Loucy (cell line): ENCODE data around the gene ATP2A2.

ENCODE experiments used
- H2AFZ ChIP-seq: fragments of 200-600 bp; sonication (generic); 2 replicates; pipeline ENCODE4 v1.6.0; 2016; ENCODE audit warnings: antibody characterized with exemption, mild to moderate bottlenecking, low read length, moderate library complexity
- H3F3A ChIP-seq: fragments of 200-600 bp; 2 replicates; pipeline ENCODE4 v1.6.0; 2016; ENCODE audit warnings: antibody characterized with exemption, low read depth, mild to moderate bottlenecking
- H3K27me3 ChIP-seq: fragments of 200-600 bp; sonication (generic); 2 replicates; pipeline ENCODE4 v1.6.1; 2014; ENCODE audit warnings: low read length, mild to moderate bottlenecking; ENCODE audit not compliant: insufficient read depth, poor library complexity, severe bottlenecking
- H3K36me3 ChIP-seq: fragments of 200-600 bp; sonication (generic); 2 replicates; pipeline ENCODE4 v1.6.1; 2016; ENCODE audit warnings: low read length; ENCODE audit not compliant: insufficient read depth
- H3K4me1 ChIP-seq: fragments of 200-600 bp; sonication (generic); 2 replicates; pipeline ENCODE4 v1.5.1; 2014; ENCODE audit warnings: low read length, mild to moderate bottlenecking; ENCODE audit not compliant: insufficient read depth, poor library complexity, severe bottlenecking
- H3K4me2 ChIP-seq: fragments of 200-600 bp; sonication (generic); 2 replicates; pipeline ENCODE4 v1.6.0; 2014; ENCODE audit warnings: antibody characterized with exemption, low read length, low read depth, mild to moderate bottlenecking; ENCODE audit not compliant: poor library complexity, severe bottlenecking
- H3K4me3 ChIP-seq: fragments of 200-600 bp; sonication (generic); 2 replicates; pipeline ENCODE4 v1.5.1; 2014; ENCODE audit warnings: low read length, mild to moderate bottlenecking, mixed read lengths; ENCODE audit not compliant: poor library complexity, severe bottlenecking
- H3K79me2 ChIP-seq: fragments of 200-600 bp; sonication (generic); 2 replicates; pipeline ENCODE4 v1.6.1; 2014; ENCODE audit warnings: low read length; ENCODE audit not compliant: insufficient read depth
- H3K9ac ChIP-seq: fragments of 200-600 bp; sonication (generic); 2 replicates; pipeline ENCODE4 v1.6.0; 2014; ENCODE audit warnings: mild to moderate bottlenecking, low read depth, low read length, moderate library complexity; ENCODE audit not compliant: poor library complexity, severe bottlenecking
- H3K9me2 ChIP-seq: fragments of 200-600 bp; sonication (generic); replicated peaks from 2 replicates; pipeline ENCODE4 v1.6.1; 2016; ENCODE audit warnings: low read depth, low read length, mixed read lengths
- H3K9me3 ChIP-seq: fragments of 200-600 bp; sonication (generic); 2 replicates; pipeline ENCODE4 v1.6.1; 2014; ENCODE audit warnings: mild to moderate bottlenecking, antibody characterized with exemption, low read length, low read depth; ENCODE audit not compliant: insufficient read depth
- H4K20me1 ChIP-seq: fragments of 200-600 bp; sonication (generic); 2 replicates; pipeline ENCODE4 v1.6.0; 2014; ENCODE audit warnings: antibody characterized with exemption, low read length, mild to moderate bottlenecking; ENCODE audit not compliant: insufficient read depth, poor library complexity, severe bottlenecking
- CTCF ChIP-seq: fragments of 200-600 bp; sonication (generic); conservative IDR thresholded peaks from 2 replicates; pipeline ENCODE4 v1.5.1; 2014; ENCODE audit warnings: mild to moderate bottlenecking, antibody characterized with exemption, low read length
- EZH2phosphoT487 ChIP-seq: fragments of 200-600 bp; IDR thresholded peaks from 2 replicates; pipeline ENCODE4 v1.6.1; 2018; ENCODE audit warnings: antibody characterized with exemption, mild to moderate bottlenecking, moderate library complexity, borderline replicate concordance

ATP2A2 gene

GRCh38 chr12:110371408-110372055 lies 90.5 kb downstream of the ATP2A2 start:
- Histone ChIP-seq H3K4me3 (no peak overlapping the region), H3K9ac (no peak overlapping the region), H3K4me2 (no peak overlapping the region), H4K20me1 (no peaks in the 10 kb centered on the region), H3K36me3 (peaks cover 61% of the 10 kb centered on the region; the same call in 1 of the 2 replicates), H3K79me2 (no peaks in the 10 kb centered on the region), H3K9me2 (no peaks in the 10 kb centered on the region), H3F3A (no peaks in the 10 kb centered on the region), H3K27me3 (no peaks in the 10 kb centered on the region), H3K9me3 (no peaks in the 10 kb centered on the region), H2AFZ (no peak overlapping the region), H3K4me1 (no peaks in the 10 kb centered on the region)
- TF ChIP-seq CTCF (no peak), EZH2phosphoT487 (no peak)

- H3K4me3 ChIP-seq = no peak overlapping the region
- no peak overlapping the region for H2AFZ ChIP-seq
- no peak overlapping the region for H3K9ac ChIP-seq
- TF ChIP-seq EZH2phosphoT487 = no peak
- no peak for TF ChIP-seq CTCF
- no peaks in the 10 kb centered on the region for H3F3A ChIP-seq
- H3K9me2 ChIP-seq = no peaks in the 10 kb centered on the region
- H3K79me2 ChIP-seq = no peaks in the 10 kb centered on the region
- peaks cover 62% of the 10 kb centered on the region; the same call in 1 of the 2 replicates for H3K36me3 ChIP-seq
- H3K27me3 ChIP-seq = no peaks in the 10 kb centered on the region
- H3K9me3 ChIP-seq = no peaks in the 10 kb centered on the region
- no peaks in the 10 kb centered on the region for H3K4me1 ChIP-seq
- no peak overlapping the region for H3K4me2 ChIP-seq
- no peaks in the 10 kb centered on the region for H4K20me1 ChIP-seq
Observed at GRCh38 chr12:110372056-110372425, 91.0 kb downstream of the ATP2A2 start.

- Histone ChIP-seq H3K79me2 (no peaks in the 10 kb centered on the region), H2AFZ (no peak overlapping the region), H3K9me3 (no peaks in the 10 kb centered on the region), H3K9ac (no peak overlapping the region), H3F3A (no peaks in the 10 kb centered on the region), H3K9me2 (no peaks in the 10 kb centered on the region), H3K4me2 (no peak overlapping the region), H3K27me3 (no peaks in the 10 kb centered on the region), H3K4me3 (no peak overlapping the region), H3K36me3 (peaks cover 70% of the 10 kb centered on the region; the same call in 1 of the 2 replicates), H4K20me1 (no peaks in the 10 kb centered on the region), H3K4me1 (no peaks in the 10 kb centered on the region)
- TF ChIP-seq CTCF (no peak), EZH2phosphoT487 (no peak)
Observed at GRCh38 chr12:110373025-110373424, 92.0 kb downstream of the ATP2A2 start.
